Measurements from ENCODE around the gene GYPE.
"Not testable (repeated sequence)": the region's sequence is repeated elsewhere in the genome, so short reads cannot be mapped to it uniquely, and the experiment has no call there.

- not testable (repeated sequence) for TF ChIP-seq CTCF, POLR2A (IDR thresholded peaks at IDR 0.05)
Measured at GRCh38 chr4:143875357-143875756, 30.0 kb downstream of the GYPE start.

Measured in body of pancreas (tissue), 4 donors.